HG03064 (cell line): ENCODE measurements around the gene COL6A5.
"Not testable (repeated sequence)": the region's sequence is repeated elsewhere in the genome, so short reads cannot be mapped to it uniquely, and the experiment has no call there.

Source experiments
- ATAC-seq: cut with Tn5 transposase; IDR thresholded peaks from one replicate; pipeline ENCODE4 v1.9.1; 2021; ENCODE audit warnings: low read depth; ENCODE audit not compliant: unreplicated experiment

COL6A5 gene

GRCh38 chr3:130430266-130430665 is 84.8 kb downstream of the COL6A5 start:
- ATAC-seq = no peak

- not testable (repeated sequence) for ATAC-seq
Measured at GRCh38 chr3:130432086-130432485, 86.6 kb downstream of the COL6A5 start.

GRCh38 chr3:130433306-130433705 is 87.8 kb downstream of the COL6A5 start:
- no peak for ATAC-seq

GRCh38 chr3:130442284-130442683 is 96.8 kb downstream of the COL6A5 start:
- ATAC-seq = no peak

- ATAC-seq = not testable (repeated sequence)
Measured at GRCh38 chr3:130446840-130447239, 101.4 kb downstream of the COL6A5 start.

- not testable (repeated sequence) for ATAC-seq
Measured at GRCh38 chr3:130448155-130448554, 102.7 kb downstream of the COL6A5 start.

- ATAC-seq = no peak
Measured at GRCh38 chr3:130456540-130456939, 111.1 kb downstream of the COL6A5 start.

- no peak for ATAC-seq
Measured at GRCh38 chr3:130457671-130458070, 112.2 kb downstream of the COL6A5 start.

GRCh38 chr3:130459944-130460343 is 114.5 kb downstream of the COL6A5 start:
- ATAC-seq = no peak

- no peak for ATAC-seq
Measured at GRCh38 chr3:130462089-130462488, 116.6 kb downstream of the COL6A5 start.

- ATAC-seq = no peak
Measured at GRCh38 chr3:130463221-130463620, 117.7 kb downstream of the COL6A5 start.

GRCh38 chr3:130465521-130465920 is 120.0 kb downstream of the COL6A5 start:
- ATAC-seq = no peak

- ATAC-seq = no peak
Measured at GRCh38 chr3:130468311-130468710, 122.8 kb downstream of the COL6A5 start.

- ATAC-seq = no peak
Measured at GRCh38 chr3:130470126-130470525, 124.7 kb downstream of the COL6A5 start.

- no peak for ATAC-seq
Measured at GRCh38 chr3:130473416-130473815, 127.9 kb downstream of the COL6A5 start.

- ATAC-seq = no peak
Measured at GRCh38 chr3:130480736-130481135, 135.3 kb downstream of the COL6A5 start.

GRCh38 chr3:130488288-130488687 is 142.8 kb downstream of the COL6A5 start:
- no peak for ATAC-seq

GRCh38 chr3:130488769-130489450 is 143.4 kb downstream of the COL6A5 start:
- no peak for ATAC-seq

- ATAC-seq = no peak
Measured at GRCh38 chr3:130490241-130490640, 144.8 kb downstream of the COL6A5 start.

- ATAC-seq = no peak
Measured at GRCh38 chr3:130491431-130491830, 146.0 kb downstream of the COL6A5 start.

- ATAC-seq = no peak
Measured at GRCh38 chr3:130504701-130505100, 159.2 kb downstream of the COL6A5 start.

- ATAC-seq = no peak
Measured at GRCh38 chr3:130506031-130506430, 160.6 kb downstream of the COL6A5 start.

- no peak for ATAC-seq
Measured at GRCh38 chr3:130507746-130508145, 162.3 kb downstream of the COL6A5 start.
